Activated effector memory CD4-positive, alpha-beta T cell treated with anti-CD3 and anti-CD28 coated beads, Interleukin-2, amount 50 U/mL, for 16 hours (primary cell): ENCODE results near the gene ZSWIM6.

Source experiments
- DNase-seq: peaks from one replicate; pipeline ENCODE4 v3.0.0-alpha.2; 2020

Gene ZSWIM6

GRCh38 chr5:61455179-61456006 lies 123.3 kb downstream of the ZSWIM6 start:
- DNase-seq, result no peak

GRCh38 chr5:61460471-61460870 lies 128.4 kb downstream of the ZSWIM6 start:
- no peak for DNase-seq

GRCh38 chr5:61461417-61461816 lies 129.4 kb downstream of the ZSWIM6 start:
- DNase-seq, result no peak

GRCh38 chr5:61461926-61462325 lies 129.9 kb downstream of the ZSWIM6 start:
- no peak for DNase-seq

GRCh38 chr5:61463596-61463995 lies 131.5 kb downstream of the ZSWIM6 start:
- no peak for DNase-seq

GRCh38 chr5:61464512-61464911 lies 132.5 kb downstream of the ZSWIM6 start:
- DNase-seq, result no peak

- no peak for DNase-seq
Measured at GRCh38 chr5:61465066-61465465, 133.0 kb downstream of the ZSWIM6 start.

- DNase-seq, result no peak
Measured at GRCh38 chr5:61465496-61465895, 133.4 kb downstream of the ZSWIM6 start.

- DNase-seq, result no peak
Measured at GRCh38 chr5:61466017-61466416, 134.0 kb downstream of the ZSWIM6 start.

- no peak for DNase-seq
Measured at GRCh38 chr5:61467766-61468482, 135.9 kb downstream of the ZSWIM6 start.

- DNase-seq, result no peak
Measured at GRCh38 chr5:61468483-61468865, 136.4 kb downstream of the ZSWIM6 start.

GRCh38 chr5:61471352-61471751 lies 139.3 kb downstream of the ZSWIM6 start:
- DNase-seq, result no peak

GRCh38 chr5:61472172-61472958 lies 140.3 kb downstream of the ZSWIM6 start:
- DNase-seq, result no peak

GRCh38 chr5:61474746-61475145 lies 142.7 kb downstream of the ZSWIM6 start:
- DNase-seq, result no peak

- no peak for DNase-seq
Measured at GRCh38 chr5:61477788-61478187, 145.7 kb downstream of the ZSWIM6 start.

GRCh38 chr5:61479850-61480614 lies 148.0 kb downstream of the ZSWIM6 start:
- no peak for DNase-seq

- DNase-seq, result no peak
Measured at GRCh38 chr5:61482980-61483379, 150.9 kb downstream of the ZSWIM6 start.

- no peak for DNase-seq
Measured at GRCh38 chr5:61486476-61486875, 154.4 kb downstream of the ZSWIM6 start.

GRCh38 chr5:61489574-61489973 lies 157.5 kb downstream of the ZSWIM6 start:
- no peak for DNase-seq

- no peak for DNase-seq
Measured at GRCh38 chr5:61491861-61492260, 159.8 kb downstream of the ZSWIM6 start.

GRCh38 chr5:61493973-61494372 lies 161.9 kb downstream of the ZSWIM6 start:
- no peak for DNase-seq

GRCh38 chr5:61496446-61496845 lies 164.4 kb downstream of the ZSWIM6 start:
- no peak for DNase-seq

GRCh38 chr5:61496860-61497259 lies 164.8 kb downstream of the ZSWIM6 start:
- DNase-seq, result no peak
